ENCODE results near the gene GJD3.

DNA sequence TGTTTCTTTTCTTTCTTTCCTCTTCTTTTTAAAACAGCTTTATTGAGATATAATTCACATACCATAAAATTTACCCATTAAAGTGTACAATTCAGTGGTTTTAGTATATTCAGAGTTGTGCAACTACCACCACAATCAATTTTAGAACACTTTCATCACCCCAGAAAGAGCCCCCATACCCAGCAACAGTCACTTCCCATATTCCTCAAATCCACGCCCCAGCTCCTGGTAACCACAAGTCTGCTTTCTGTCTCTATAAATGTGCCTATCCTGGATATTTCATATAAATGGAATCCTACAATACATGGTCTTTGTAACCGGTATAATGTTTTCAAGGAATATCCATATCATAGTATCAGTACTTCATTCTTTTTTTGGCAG, 36.2 kb downstream of the GJD3 start:
- TF ChIP-seq POLR2A (IDR thresholded peaks at IDR 0.05): no peak
- TF ChIP-seq, protein P1, sequence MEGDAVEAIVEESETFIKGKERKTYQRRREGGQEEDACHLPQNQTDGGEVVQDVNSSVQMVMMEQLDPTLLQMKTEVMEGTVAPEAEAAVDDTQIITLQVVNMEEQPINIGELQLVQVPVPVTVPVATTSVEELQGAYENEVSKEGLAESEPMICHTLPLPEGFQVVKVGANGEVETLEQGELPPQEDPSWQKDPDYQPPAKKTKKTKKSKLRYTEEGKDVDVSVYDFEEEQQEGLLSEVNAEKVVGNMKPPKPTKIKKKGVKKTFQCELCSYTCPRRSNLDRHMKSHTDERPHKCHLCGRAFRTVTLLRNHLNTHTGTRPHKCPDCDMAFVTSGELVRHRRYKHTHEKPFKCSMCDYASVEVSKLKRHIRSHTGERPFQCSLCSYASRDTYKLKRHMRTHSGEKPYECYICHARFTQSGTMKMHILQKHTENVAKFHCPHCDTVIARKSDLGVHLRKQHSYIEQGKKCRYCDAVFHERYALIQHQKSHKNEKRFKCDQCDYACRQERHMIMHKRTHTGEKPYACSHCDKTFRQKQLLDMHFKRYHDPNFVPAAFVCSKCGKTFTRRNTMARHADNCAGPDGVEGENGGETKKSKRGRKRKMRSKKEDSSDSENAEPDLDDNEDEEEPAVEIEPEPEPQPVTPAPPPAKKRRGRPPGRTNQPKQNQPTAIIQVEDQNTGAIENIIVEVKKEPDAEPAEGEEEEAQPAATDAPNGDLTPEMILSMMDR (IDR thresholded peaks at IDR 0.05): no peak
